GM11168 (cell line): Measurements from ENCODE around the gene PPEF2.
"Not testable (repeated sequence)": the region's sequence is repeated elsewhere in the genome, so short reads cannot be mapped to it uniquely, and the experiment has no call there.

Experiments used
- in situ Hi-C: fragments of 300-500 bp; cut with MboI; formaldehyde crosslinking; loops from one replicate; pipeline ENCODE4 v1.12.0; 2022; ENCODE audit warnings: low sequenced_read_pairs; ENCODE audit not compliant: unreplicated experiment

PPEF2 gene

DNA sequence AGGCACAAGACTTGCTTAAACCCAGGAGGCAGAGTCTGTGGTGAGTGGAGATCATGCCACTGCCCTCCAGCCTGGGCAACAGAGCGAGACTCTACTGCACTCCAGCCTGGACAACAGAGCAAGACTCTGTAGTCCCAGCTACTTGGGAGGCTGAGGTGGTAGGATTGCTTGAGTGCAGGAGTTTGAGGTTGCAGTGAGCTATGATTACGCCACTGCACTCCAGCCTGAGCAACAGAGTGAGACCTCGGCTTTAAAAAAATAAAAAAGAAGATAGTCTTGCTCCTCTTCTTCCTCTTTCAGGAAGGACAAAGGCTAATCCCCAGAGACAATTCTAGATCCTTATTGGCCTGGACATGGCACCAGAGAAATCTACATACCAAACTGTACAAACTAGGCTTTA lies 5.7 kb upstream of the PPEF2 start:
- in situ Hi-C loops, result loop anchor here (10.0 kb wide), 1 partner anchor 157 kb away; no protein-coding TSS in a partner anchor

DNA sequence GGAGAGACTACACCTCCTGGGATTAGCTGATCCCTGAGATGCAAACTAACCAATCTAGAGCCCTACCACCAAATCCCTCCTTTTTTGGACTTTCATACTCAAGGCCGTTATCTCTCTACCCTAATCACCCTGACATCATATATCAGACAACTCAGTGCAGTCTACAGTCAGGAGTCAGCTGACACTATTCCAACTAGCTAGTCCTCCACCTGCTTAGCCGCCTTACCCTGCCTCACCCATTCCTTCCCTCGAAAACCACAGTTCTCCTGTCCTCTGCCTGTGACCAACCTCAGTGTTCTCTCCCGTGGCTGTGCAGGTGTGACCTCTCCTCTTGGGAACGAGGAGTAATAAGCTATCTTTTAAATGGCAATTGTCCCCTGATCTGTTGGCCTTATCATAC lies 1.8 kb upstream of the PPEF2 start:
- in situ Hi-C loops, result loop anchor here (10.0 kb wide), 1 partner anchor 161 kb away; no protein-coding TSS in a partner anchor

GRCh38 chr4:75898536-75898935 lies 3.7 kb downstream of the PPEF2 start:
- in situ Hi-C loops, result no loop called here

- in situ Hi-C loops, result no loop called here
These were observed 6.4 kb downstream of the PPEF2 start for GRCh38 chr4:75895744-75896314.

GRCh38 chr4:75892508-75892907 lies 9.7 kb downstream of the PPEF2 start:
- in situ Hi-C loops, result no loop called here

DNA sequence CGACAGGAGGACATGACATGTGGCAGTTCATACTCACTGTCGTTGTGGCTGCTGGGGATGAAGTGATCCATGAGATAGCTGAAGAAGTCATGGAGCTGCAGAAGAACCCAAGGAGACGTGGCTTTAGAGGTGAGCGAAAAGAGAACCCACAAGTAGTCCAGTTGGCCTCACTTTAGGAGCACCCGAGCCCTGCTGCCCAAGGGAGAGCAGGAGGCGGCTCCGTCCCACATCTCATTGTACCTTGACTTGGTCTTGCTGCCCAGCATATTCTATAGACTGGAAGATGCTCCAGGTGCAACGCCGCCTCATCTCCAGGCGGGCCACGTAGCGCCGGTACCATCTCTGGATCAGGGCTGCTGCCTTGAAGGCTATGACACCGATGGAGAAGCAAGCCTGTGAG lies 10.6 kb downstream of the PPEF2 start:
- in situ Hi-C loops, result no loop called here

- in situ Hi-C loops, result no loop called here
These were observed 12.6 kb downstream of the PPEF2 start for GRCh38 chr4:75889537-75890199.

DNA sequence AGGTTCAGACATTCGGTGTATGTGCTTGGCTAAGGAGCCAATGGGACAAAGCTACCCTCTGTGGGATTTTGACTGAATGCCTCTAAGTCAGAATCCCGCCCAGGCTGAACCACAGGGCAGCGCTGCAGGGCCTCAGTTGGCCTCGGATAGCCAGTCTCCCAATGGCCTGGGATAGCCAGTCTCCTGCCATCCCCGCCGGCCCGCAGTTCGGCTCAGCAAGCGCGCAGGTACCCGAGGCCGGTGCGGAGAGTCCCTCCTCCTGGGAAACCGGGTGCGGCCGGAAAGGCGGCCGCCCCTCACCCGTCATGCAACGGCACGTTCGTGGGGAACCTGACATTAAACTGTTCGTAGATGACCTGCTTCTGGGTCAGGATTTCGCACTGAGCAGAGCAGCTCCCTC lies 16.1 kb downstream of the PPEF2 start:
- in situ Hi-C loops, result no loop called here

GRCh38 chr4:75881476-75881875 lies 20.8 kb downstream of the PPEF2 start:
- in situ Hi-C loops, result no loop called here

DNA sequence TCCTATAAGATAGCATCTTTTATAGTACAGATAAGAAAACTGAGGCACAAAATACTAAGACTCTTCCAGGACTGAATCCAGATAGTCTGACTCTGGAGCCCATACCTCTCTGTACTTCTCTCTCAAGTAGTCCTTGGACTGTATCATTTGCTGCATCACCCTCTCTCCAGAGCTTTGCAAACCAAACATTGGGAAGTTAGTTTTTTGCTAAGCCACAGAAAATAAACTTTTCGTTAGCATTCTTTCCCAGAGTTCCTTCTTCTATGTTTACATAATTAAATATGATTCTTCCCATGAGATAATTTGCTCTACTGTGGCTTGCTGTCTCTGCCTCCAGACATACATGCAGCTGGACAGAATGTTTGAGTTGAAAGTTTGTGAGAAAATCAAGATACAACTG lies 22.0 kb downstream of the PPEF2 start:
- in situ Hi-C loops, result no loop called here

- in situ Hi-C loops, result no loop called here
These were observed 24.0 kb downstream of the PPEF2 start for GRCh38 chr4:75878246-75878756.

- in situ Hi-C loops, result no loop called here
These were observed 26.0 kb downstream of the PPEF2 start for GRCh38 chr4:75876218-75876617.

- in situ Hi-C loops, result no loop called here
These were observed 33.2 kb downstream of the PPEF2 start for GRCh38 chr4:75869100-75869499.

GRCh38 chr4:75867130-75867529 lies 35.1 kb downstream of the PPEF2 start:
- in situ Hi-C loops, result no loop called here

GRCh38 chr4:75860606-75861005 lies 41.6 kb downstream of the PPEF2 start:
- in situ Hi-C loops, result no loop called here

- in situ Hi-C loops, result no loop called here
These were observed 43.5 kb downstream of the PPEF2 start for GRCh38 chr4:75858721-75859120.

GRCh38 chr4:75849461-75849860 lies 52.8 kb downstream of the PPEF2 start:
- in situ Hi-C loops, result no loop called here

DNA sequence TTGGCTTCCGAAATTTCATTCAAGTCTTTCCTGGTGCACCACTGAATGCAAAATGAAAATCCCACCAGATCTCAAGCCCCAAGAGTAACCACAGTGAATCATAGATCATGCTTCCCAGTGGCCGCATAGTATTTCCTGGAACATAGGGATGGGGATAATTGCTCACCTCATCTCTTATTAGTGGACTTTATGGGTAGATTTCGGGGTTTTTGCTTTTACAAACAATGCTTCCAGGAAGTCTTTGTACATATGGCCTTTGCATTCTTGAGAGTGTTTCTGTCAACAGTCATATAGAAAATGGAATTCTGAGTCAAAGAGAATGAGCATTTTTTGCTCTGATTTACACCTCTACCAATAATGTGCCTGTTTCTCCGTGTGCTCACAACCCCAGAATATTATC lies 53.4 kb downstream of the PPEF2 start:
- in situ Hi-C loops, result no loop called here

DNA sequence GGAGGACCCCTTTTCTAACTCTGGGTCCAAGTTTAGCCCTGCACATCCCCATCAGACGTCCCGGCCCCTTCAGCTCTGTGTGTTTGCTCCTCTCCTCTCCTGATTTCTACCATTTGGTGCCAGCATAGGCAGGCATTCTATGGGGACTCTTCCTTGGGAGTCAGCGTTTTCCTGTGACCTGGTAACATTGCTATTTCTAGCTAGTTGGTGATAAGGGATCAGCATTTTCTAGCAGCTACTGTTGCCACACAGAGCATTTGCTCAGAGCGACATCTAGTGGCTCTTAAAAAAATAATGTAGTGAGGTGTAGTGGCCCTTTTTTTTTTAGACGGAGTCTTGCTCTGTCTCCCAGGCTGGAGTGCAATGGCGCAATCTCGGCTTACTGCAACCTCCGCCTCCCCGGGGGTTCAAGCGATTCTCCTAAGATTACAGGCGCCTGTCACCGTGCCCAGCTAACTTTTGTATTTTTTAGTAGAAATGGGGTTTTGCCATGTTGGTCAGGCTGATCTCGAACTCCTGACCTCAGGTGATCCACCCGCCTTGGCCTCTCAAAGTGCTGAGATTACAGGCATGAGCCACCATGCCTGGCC lies 54.0 kb downstream of the PPEF2 start:
- in situ Hi-C loops, result not testable (repeated sequence)

DNA sequence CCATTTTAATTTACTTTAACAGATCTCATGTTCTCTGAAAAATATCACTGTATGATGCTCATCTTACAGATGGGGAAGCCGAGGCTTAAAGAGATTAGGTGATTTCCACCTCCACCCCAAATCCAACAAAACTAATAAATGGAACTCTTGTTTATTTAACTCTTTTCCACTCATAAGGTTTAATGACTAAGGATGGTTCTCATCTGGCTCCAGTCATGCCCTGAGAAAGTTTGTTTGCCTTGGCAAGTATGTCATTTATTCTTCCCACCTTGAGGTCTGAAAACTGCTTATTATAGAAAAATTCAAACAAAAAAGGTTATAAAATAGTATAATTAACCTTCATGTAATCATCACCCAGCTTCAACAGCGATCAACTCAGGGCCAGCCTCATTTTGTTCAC lies 56.3 kb downstream of the PPEF2 start:
- in situ Hi-C loops, result no loop called here

DNA sequence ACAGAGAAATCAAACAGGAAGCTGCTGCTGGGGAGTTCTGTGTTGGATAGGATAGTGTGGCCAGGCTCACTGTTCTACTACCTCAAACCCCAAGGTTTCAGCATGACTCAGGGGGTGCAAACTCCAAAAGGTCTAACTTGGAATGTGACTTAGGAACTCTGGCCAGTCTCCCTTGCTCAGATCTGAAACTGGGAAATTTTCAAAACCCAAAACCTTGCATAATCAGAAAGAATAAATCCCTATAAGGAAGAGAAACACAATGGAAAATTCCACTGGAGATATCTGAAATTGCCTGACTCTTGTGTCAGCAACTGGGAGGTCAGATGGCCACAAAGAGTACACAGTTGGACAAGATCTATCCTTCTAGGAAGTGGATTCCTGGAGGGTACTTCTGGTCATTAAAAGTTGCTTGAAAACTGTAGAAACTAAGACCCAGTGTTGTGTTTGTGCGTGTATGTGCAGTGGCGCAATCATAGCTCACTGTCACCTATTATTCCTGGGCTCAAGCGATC lies 58.0 kb downstream of the PPEF2 start:
- in situ Hi-C loops, result no loop called here
